ENCODE data around the gene WWC1.
A peak's percentile ranks its signal among the peaks of the same experiment; 100 is the strongest.

The WWC1 gene

GRCh38 chr5:168291342-168291963, at the start of gene WWC1:
Gene WWC1, plus strand, starts transcription at chr5:168291645. Its CDS starts 508 bp downstream, at chr5:168292153.
- DNase-seq (ENCODE audit: low read depth in 3 of 3) = peak in 2 of 3 donors; percentile 9 to 39

- no peak for DNase-seq (ENCODE audit: low read depth in 3 of 3)
These were observed 46.4 kb upstream of the WWC1 start for GRCh38 chr5:168244838-168245559.

GRCh38 chr5:168249923-168250322, 41.5 kb upstream of the WWC1 start:
- no peak for DNase-seq (ENCODE audit: low read depth in 3 of 3)

- DNase-seq (ENCODE audit: low read depth in 3 of 3) = no peak
These were observed 40.2 kb upstream of the WWC1 start for GRCh38 chr5:168251259-168251658.

GRCh38 chr5:168254013-168254693, 37.3 kb upstream of the WWC1 start:
- no peak for DNase-seq (ENCODE audit: low read depth in 3 of 3)

GRCh38 chr5:168260353-168261226, 30.9 kb upstream of the WWC1 start:
- no peak for DNase-seq (ENCODE audit: low read depth in 3 of 3)

GRCh38 chr5:168261227-168261571, 30.2 kb upstream of the WWC1 start:
- no peak for DNase-seq (ENCODE audit: low read depth in 3 of 3)

GRCh38 chr5:168262042-168262743, 29.3 kb upstream of the WWC1 start:
- DNase-seq (ENCODE audit: low read depth in 3 of 3) = no peak

- no peak for DNase-seq (ENCODE audit: low read depth in 3 of 3)
These were observed 28.3 kb upstream of the WWC1 start for GRCh38 chr5:168263121-168263520.

GRCh38 chr5:168266016-168266415, 25.4 kb upstream of the WWC1 start:
- DNase-seq (ENCODE audit: low read depth in 3 of 3) = no peak

- peak; percentile 57 to 74 (median 59) for DNase-seq (ENCODE audit: low read depth in 3 of 3)
These were observed 22.2 kb upstream of the WWC1 start for GRCh38 chr5:168268949-168269936.

GRCh38 chr5:168269937-168270330, 21.5 kb upstream of the WWC1 start:
- DNase-seq (ENCODE audit: low read depth in 3 of 3) = no peak

- no peak for DNase-seq (ENCODE audit: low read depth in 3 of 3)
These were observed 21.0 kb upstream of the WWC1 start for GRCh38 chr5:168270476-168270875.

GRCh38 chr5:168273056-168273980, 18.1 kb upstream of the WWC1 start:
- no peak for DNase-seq (ENCODE audit: low read depth in 3 of 3)

GRCh38 chr5:168274406-168274805, 17.0 kb upstream of the WWC1 start:
- no peak for DNase-seq (ENCODE audit: low read depth in 3 of 3)

GRCh38 chr5:168275940-168276339, 15.5 kb upstream of the WWC1 start:
- DNase-seq (ENCODE audit: low read depth in 3 of 3) = no peak

- no peak for DNase-seq (ENCODE audit: low read depth in 3 of 3)
These were observed 9.3 kb upstream of the WWC1 start for GRCh38 chr5:168282120-168282519.

- DNase-seq (ENCODE audit: low read depth in 3 of 3) = no peak
These were observed 6.6 kb upstream of the WWC1 start for GRCh38 chr5:168284809-168285208.

- DNase-seq (ENCODE audit: low read depth in 3 of 3) = no peak
These were observed 5.7 kb upstream of the WWC1 start for GRCh38 chr5:168285696-168286095.
